Testis (tissue), 5 donors: ENCODE measurements around the gene SIL1. TPM values are rescaled to one million over a fixed set of nuclear protein-coding genes. Genes with fewer than 3 reads are reported as not detected.

Experiments used
- DNase-seq: peaks from one replicate; pipeline ENCODE4 v3.0.0-alpha.2; 2019
- H3K27ac ChIP-seq, 2 donors: fragments of 200-600 bp; sonication (generic); one replicate each; pipeline ENCODE4 v1.5.1; 2019
- H3K27me3 ChIP-seq: fragments of 200-600 bp; sonication (generic); one replicate; pipeline ENCODE4 v1.5.1; 2019
- H3K36me3 ChIP-seq: fragments of 200-600 bp; sonication (generic); one replicate; pipeline ENCODE4 v1.5.1; 2017; ENCODE audit warnings: low read depth; ENCODE audit errors: missing control alignments
- H3K4me1 ChIP-seq: fragments of 200-600 bp; sonication (generic); one replicate; pipeline ENCODE4 v1.5.1; 2019
- H3K4me3 ChIP-seq, 2 donors: fragments of 200-600 bp; sonication (generic); one replicate each; pipeline ENCODE4 v1.5.1; 2017 to 2019
- H3K9me3 ChIP-seq: fragments of 200-600 bp; sonication (generic); one replicate; pipeline ENCODE4 v1.5.1; 2017
- POLR2A ChIP-seq: fragments of 450-650 bp; IDR thresholded peaks from one replicate; pipeline ENCODE4 v1.6.1; 2017; ENCODE audit warnings: antibody characterized with exemption, mild to moderate bottlenecking, moderate library complexity
- WGBS, 2 donors: methylation state at CpG; one replicate each; pipeline ENCODE4 v1.1.5; 2018; 5-methylcytosine and 5-hydroxymethylcytosine counted together
- intact Hi-C: fragments of 100-400 bp; cut with DNase I; formaldehyde crosslinking; loops from one replicate; pipeline ENCODE4 v1.15.1; 2023; ENCODE audit warnings: low total_unique reads
- long read RNA-seq, 2 donors: transcript quantifications; one replicate each; lab custom pipeline, GENCODE V29; 2026
- polyA plus RNA-seq: library from polyadenylated mRNA; stranded (reverse); fragments of 350-450 nt; fragmentation: Illumina TruSeq; extraction: RNeasy Lipid Tissue Mini Kit (QIAGEN cat#74804); gene quantifications from one replicate; pipeline ENCODE4 v1.2.3, GENCODE V29; 2014; ENCODE audit warnings: low read depth, low replicate concordance; ENCODE audit not compliant: insufficient read depth
- total RNA-seq, 2 donors: library from RNA; depleted of rRNA; stranded (reverse); fragments of >200 nt; gene quantifications; one replicate each; pipeline ENCODE4 v1.2.3, GENCODE V29; 2016
- TF ChIP-seq, protein P1 (sequence below), 3 experiments: fragments of 450-650 bp in 2 of 3; fragments of 200-600 bp in 1 of 3; sonication (generic) in 1 of 3; IDR thresholded peaks; one replicate each; pipeline ENCODE4 v1.5.1; 2016 to 2019; ENCODE audit warnings: antibody characterized with exemption in 3 of 3, mild to moderate bottlenecking in 2 of 3, moderate library complexity in 1 of 3

SIL1 gene
- total RNA-seq (10 to 100 TPM; 86.5 to 98.2 TPM), polyA plus RNA-seq (116 TPM)
- long read RNA-seq, donor 1, transcript SIL1-202 (10 exons, 1,923 nt): major isoform, 17 of 914 reads
- long read RNA-seq, donor 1, partial matches to known transcripts: 831 of 914 reads
- long read RNA-seq, donor 1, other reads (novel, unspliced or antisense): 65 of 914 reads
- long read RNA-seq, donor 2, transcript SIL1-202 (10 exons, 1,923 nt): major isoform, 10 of 531 reads
- long read RNA-seq, donor 2, partial matches to known transcripts: 502 of 531 reads
- long read RNA-seq, donor 2, other reads (novel, unspliced or antisense): 19 of 531 reads

- Histone ChIP-seq H3K4me3 (peak within 1 kb of the TSS; percentile 70 to 79), H3K27me3 (no peaks in the 10 kb centered on the region), H3K9me3 (no peaks in the 10 kb centered on the region), H3K36me3 (no peaks in the 10 kb centered on the region), H3K27ac (peak within 1 kb of the TSS; percentile 90 to 92), H3K4me1 (peaks cover 12% of the 10 kb centered on the region)
- intact Hi-C loops: no loop called here
- 1% methylated on average over 28 to 37 of the region's 61 CpGs for WGBS, 2 donors
- DNase-seq: peak; percentile 98
- no peak for TF ChIP-seq POLR2A
- TF ChIP-seq, protein P1, sequence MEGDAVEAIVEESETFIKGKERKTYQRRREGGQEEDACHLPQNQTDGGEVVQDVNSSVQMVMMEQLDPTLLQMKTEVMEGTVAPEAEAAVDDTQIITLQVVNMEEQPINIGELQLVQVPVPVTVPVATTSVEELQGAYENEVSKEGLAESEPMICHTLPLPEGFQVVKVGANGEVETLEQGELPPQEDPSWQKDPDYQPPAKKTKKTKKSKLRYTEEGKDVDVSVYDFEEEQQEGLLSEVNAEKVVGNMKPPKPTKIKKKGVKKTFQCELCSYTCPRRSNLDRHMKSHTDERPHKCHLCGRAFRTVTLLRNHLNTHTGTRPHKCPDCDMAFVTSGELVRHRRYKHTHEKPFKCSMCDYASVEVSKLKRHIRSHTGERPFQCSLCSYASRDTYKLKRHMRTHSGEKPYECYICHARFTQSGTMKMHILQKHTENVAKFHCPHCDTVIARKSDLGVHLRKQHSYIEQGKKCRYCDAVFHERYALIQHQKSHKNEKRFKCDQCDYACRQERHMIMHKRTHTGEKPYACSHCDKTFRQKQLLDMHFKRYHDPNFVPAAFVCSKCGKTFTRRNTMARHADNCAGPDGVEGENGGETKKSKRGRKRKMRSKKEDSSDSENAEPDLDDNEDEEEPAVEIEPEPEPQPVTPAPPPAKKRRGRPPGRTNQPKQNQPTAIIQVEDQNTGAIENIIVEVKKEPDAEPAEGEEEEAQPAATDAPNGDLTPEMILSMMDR (IDR thresholded peaks at IDR 0.05): no peak
Observed at GRCh38 chr5:139197710-139198669, at the start of gene SIL1. TSS of gene SIL1 (minus strand) at chr5:139198368. CDS start at chr5:139127843, 70,525 bp downstream.

- intact Hi-C loops: no loop called here
- no peak overlapping the region for H3K4me3 ChIP-seq
- TF ChIP-seq POLR2A: no peak
- TF ChIP-seq, protein P1 (IDR thresholded peaks at IDR 0.05): no peak
- DNase-seq: no peak
- no peaks in the 10 kb centered on the region for H3K9me3 ChIP-seq
- H3K27me3 ChIP-seq: no peaks in the 10 kb centered on the region
- H3K27ac ChIP-seq: no peak overlapping the region
- H3K4me1 ChIP-seq: no peaks in the 10 kb centered on the region
- no peaks in the 10 kb centered on the region for H3K36me3 ChIP-seq
- 53 to 67% methylated on average over 4 of the region's 4 CpGs for WGBS, 2 donors
Observed at GRCh38 chr5:139246394-139246793, 48.2 kb upstream of the SIL1 start.

DNA sequence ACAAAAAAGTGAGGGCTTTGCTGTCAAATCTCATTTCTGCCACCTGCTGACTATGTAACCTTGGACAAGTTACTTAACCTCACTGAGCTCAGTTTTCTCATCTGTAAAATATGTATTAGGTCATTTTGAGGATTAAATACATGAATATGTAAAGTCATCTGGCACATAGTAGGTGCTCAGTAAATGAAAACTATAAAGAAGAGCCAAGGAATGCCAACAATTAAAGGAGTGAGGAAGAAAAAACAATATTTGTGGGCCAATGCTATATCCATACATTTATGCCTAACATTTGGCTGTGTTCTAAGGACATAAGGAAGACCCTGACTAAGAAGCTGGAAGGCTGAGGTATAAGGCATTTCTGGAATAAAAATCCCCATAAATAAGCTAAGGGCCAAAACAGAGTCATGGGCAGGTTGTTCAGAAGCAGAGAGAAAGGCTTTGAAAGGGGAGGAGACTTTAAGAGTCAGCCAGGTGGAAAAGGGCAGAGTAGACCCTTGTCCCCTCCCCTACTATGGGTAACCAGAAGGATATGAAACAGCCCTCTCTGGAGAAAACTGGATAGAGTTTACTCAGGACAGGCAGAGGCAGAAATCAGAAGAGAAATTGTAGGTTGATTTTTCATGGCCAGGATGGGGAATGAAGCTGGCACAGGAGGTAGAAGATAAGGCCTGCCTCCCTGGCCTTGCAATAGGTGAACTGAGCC, 47.6 kb upstream of the SIL1 start:
- Histone ChIP-seq H3K4me3 (no peak overlapping the region), H3K36me3 (no peaks in the 10 kb centered on the region), H3K4me1 (no peaks in the 10 kb centered on the region), H3K27me3 (no peaks in the 10 kb centered on the region), H3K9me3 (no peaks in the 10 kb centered on the region), H3K27ac (no peak overlapping the region)
- no peak for TF ChIP-seq POLR2A
- TF ChIP-seq, protein P1 (IDR thresholded peaks at IDR 0.05): no peak
- intact Hi-C loops: no loop called here
- no peak for DNase-seq

DNA sequence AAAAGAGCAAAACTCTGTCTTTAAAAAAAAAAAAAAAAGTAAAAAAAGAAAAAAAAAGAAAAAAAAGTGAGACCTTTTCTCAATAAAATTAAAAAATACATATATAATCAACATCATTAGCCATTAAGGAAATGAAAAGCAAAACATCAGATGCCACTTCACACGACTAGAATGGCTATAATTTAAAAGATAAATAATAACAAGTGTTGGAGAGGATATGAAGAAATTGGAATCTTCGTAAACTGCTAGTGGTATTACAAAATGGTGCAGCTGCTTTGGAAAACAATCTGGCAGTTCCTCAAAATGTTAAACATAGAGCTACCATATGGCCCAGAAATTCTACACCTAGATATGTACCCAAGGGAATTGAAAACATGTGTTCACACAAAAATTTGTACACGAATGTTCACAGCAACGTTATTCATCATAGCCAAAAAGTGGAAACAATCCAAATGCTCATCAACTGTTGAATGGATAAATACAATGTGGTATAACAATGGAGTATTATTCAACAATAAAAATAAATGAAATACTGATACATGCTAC, 45.3 kb upstream of the SIL1 start:
- intact Hi-C loops: no loop called here
- Histone ChIP-seq H3K27me3 (no peaks in the 10 kb centered on the region), H3K9me3 (no peaks in the 10 kb centered on the region), H3K27ac (no peak overlapping the region), H3K4me3 (no peak overlapping the region), H3K36me3 (no peaks in the 10 kb centered on the region), H3K4me1 (no peaks in the 10 kb centered on the region)
- no peak for DNase-seq
- WGBS, 2 donors: 79 to 85% methylated on average over 4 of the region's 4 CpGs
- TF ChIP-seq POLR2A: no peak
- TF ChIP-seq, protein P1 (IDR thresholded peaks at IDR 0.05): no peak
